Sigmoid colon (tissue), 7 donors: ENCODE data around the gene DCLRE1C. TPM values are rescaled to one million over a fixed set of nuclear protein-coding genes. Genes with fewer than 3 reads are reported as not detected.

Experiments
- DNase-seq: peaks from one replicate; pipeline ENCODE4 v3.0.0-alpha.2; 2019
- H3K27ac ChIP-seq, 4 donors: fragments of 200-600 bp; sonication (generic); one replicate each; pipeline ENCODE4 v1.5.1; 2016 to 2019; ENCODE audit warnings: mild to moderate bottlenecking in 1 of 4
- H3K27me3 ChIP-seq, 3 donors: fragments of 200-600 bp; sonication (generic); one replicate each; pipeline ENCODE4 v1.5.1; 2019; ENCODE audit warnings: mild to moderate bottlenecking in 1 of 3
- H3K36me3 ChIP-seq, 4 donors: fragments of 200-600 bp; sonication (generic); one replicate each; pipeline ENCODE4 v1.5.1; 2016 to 2019
- H3K4me1 ChIP-seq, 4 donors: fragments of 200-600 bp; sonication (generic); one replicate each; pipeline ENCODE4 v1.5.1; 2017 to 2019
- H3K4me3 ChIP-seq, 4 donors: fragments of 200-600 bp; sonication (generic); one replicate each; pipeline ENCODE4 v1.5.1; 2017 to 2019; ENCODE audit warnings: mild to moderate bottlenecking in 2 of 4, moderate library complexity in 1 of 4
- H3K9me3 ChIP-seq, 4 donors: fragments of 200-600 bp in 3 of 4; sonication (generic) in 3 of 4; one replicate each; pipeline versions ENCODE4 v1.5.1 to v1.6.1; 2013 to 2019
- CTCF ChIP-seq, 4 experiments: fragments of 450-650 bp in 3 of 4; fragments of 200-600 bp in 1 of 4; IDR thresholded peaks; one replicate each; pipeline ENCODE4 v1.5.1; 2016 to 2019; ENCODE audit warnings: antibody characterized with exemption in 4 of 4, mild to moderate bottlenecking in 3 of 4, moderate library complexity in 2 of 4
- EP300 ChIP-seq, 4 donors: sonication (generic); formaldehyde crosslinking; IDR thresholded peaks; one replicate each; pipeline ENCODE4 v1.6.1; 2017; ENCODE audit warnings: antibody characterized with exemption in 4 of 4
- POLR2A ChIP-seq, 2 donors: fragments of 450-650 bp; IDR thresholded peaks; one replicate each; pipeline ENCODE4 v1.6.1; 2016; ENCODE audit warnings: antibody characterized with exemption in 2 of 2, mild to moderate bottlenecking in 2 of 2, moderate library complexity in 2 of 2
- POLR2AphosphoS5 ChIP-seq, 4 donors: sonication (generic); formaldehyde crosslinking; IDR thresholded peaks; one replicate each; pipeline ENCODE4 v1.6.1; 2017; ENCODE audit warnings: antibody characterized with exemption in 4 of 4
- WGBS, 2 donors: extraction: QIAGEN DNeasy Blood & Tissue Kit; methylation state at CpG; one replicate each; pipeline ENCODE4 v1.1.7; 2013; 5-methylcytosine and 5-hydroxymethylcytosine counted together
- intact Hi-C: fragments of 100-400 bp; cut with DNase I; formaldehyde crosslinking; loops from one replicate; pipeline ENCODE4 v1.15.1; 2023
- polyA plus RNA-seq, 3 donors: library from polyadenylated mRNA; stranded (reverse); fragments of 200-250 nt; gene quantifications; one replicate each; pipeline ENCODE4 v1.2.3, GENCODE V29; 2013
- total RNA-seq, 4 donors: library from RNA; depleted of rRNA; stranded (reverse); fragments of >200 nt; gene quantifications; one replicate each; pipeline ENCODE4 v1.1.0, GENCODE V29; 2016
- donor health status: healthy with polysubstance abuse.
- donor health status: Bipolar disorder and iron deficiency.
- donor health status: healthy.

Gene DCLRE1C
- total and polyA plus RNA-seq, 7 donors, result 5.4 to 17.5 (median 9.9) TPM

- Histone ChIP-seq H3K4me1 (peaks cover 0 to 32% (median 17%) of the 10 kb centered on the region in 4 donors), H3K27ac (no peak overlapping the region), H3K9me3 (no peaks in the 10 kb centered on the region), H3K4me3 (no peak overlapping the region), H3K27me3 (no peaks in the 10 kb centered on the region), H3K36me3 (no peaks in the 10 kb centered on the region)
- TF ChIP-seq POLR2A (IDR thresholded peaks at IDR 0.05) (no peak), EP300 (IDR thresholded peaks at IDR 0.05) (no peak), POLR2AphosphoS5 (IDR thresholded peaks at IDR 0.05) (no peak), CTCF (IDR thresholded peaks at IDR 0.05) (no peak)
- intact Hi-C loops, result no loop called here
- WGBS, 2 donors, result 61 to 70% methylated on average over 7 of the region's 7 CpGs
- DNase-seq, result no peak
Measured at GRCh38 chr10:14880229-14880628, 73.7 kb downstream of the DCLRE1C start.

GRCh38 chr10:14879928-14880193 lies 74.0 kb downstream of the DCLRE1C start:
- TF ChIP-seq CTCF (IDR thresholded peaks at IDR 0.05) (no peak), POLR2AphosphoS5 (IDR thresholded peaks at IDR 0.05) (no peak), POLR2A (IDR thresholded peaks at IDR 0.05) (no peak), EP300 (IDR thresholded peaks at IDR 0.05) (no peak)
- WGBS, 2 donors, result 0 to 3% methylated on average over 5 of the region's 5 CpGs
- H3K27ac ChIP-seq, result no peak overlapping the region
- no peaks in the 10 kb centered on the region for H3K27me3 ChIP-seq
- no peaks in the 10 kb centered on the region for H3K36me3 ChIP-seq
- no peaks in the 10 kb centered on the region for H3K9me3 ChIP-seq
- intact Hi-C loops, result loop anchor here (2.0 to 5.0 kb wide), 5 partner anchors 41 to 1533 kb away; partner anchors contain the start of genes CDNF, HSPA14, MSANTD7 and NMT2
- no peak for DNase-seq
- H3K4me1 ChIP-seq, result peaks cover 0 to 32% (median 17%) of the 10 kb centered on the region in 4 donors
- H3K4me3 ChIP-seq, result peak overlapping the region in 3 of 4 donors; percentile 68 to 99 (median 97)

- intact Hi-C loops, result loop anchor here (2.0 to 5.0 kb wide), 5 partner anchors 41 to 1532 kb away; partner anchors contain the start of genes CDNF, HSPA14, MSANTD7 and NMT2
- H3K4me1 ChIP-seq, result peaks cover 0 to 32% (median 17%) of the 10 kb centered on the region in 4 donors
- H3K27me3 ChIP-seq, result no peaks in the 10 kb centered on the region
- DNase-seq, result no peak
- TF ChIP-seq EP300 (IDR thresholded peaks at IDR 0.05) (no peak), CTCF (IDR thresholded peaks at IDR 0.05) (no peak), POLR2AphosphoS5 (IDR thresholded peaks at IDR 0.05) (no peak), POLR2A (IDR thresholded peaks at IDR 0.05) (no peak)
- H3K4me3 ChIP-seq, result peak overlapping the region; percentile 58 to 99 (median 82)
- peak overlapping the region; percentile 94 to 95 (median 94) for H3K27ac ChIP-seq
- H3K36me3 ChIP-seq, result no peaks in the 10 kb centered on the region
- no peaks in the 10 kb centered on the region for H3K9me3 ChIP-seq
- WGBS, 2 donors, result 0 to 1% methylated on average over 60 of the region's 60 CpGs
Measured at GRCh38 chr10:14879124-14879927, 74.6 kb downstream of the DCLRE1C start.

GRCh38 chr10:14878266-14879123 lies 75.4 kb downstream of the DCLRE1C start, which contains the start of gene SUV39H2:
TSS of gene SUV39H2 (plus strand) at chr10:14878866. CDS start at chr10:14878889, 23 bp downstream.
- Histone ChIP-seq H3K27ac (peak within 1 kb of the TSS; percentile 94 to 95 (median 94)), H3K4me3 (peak within 1 kb of the TSS; percentile 58 to 99 (median 82)), H3K27me3 (no peaks in the 10 kb centered on the region), H3K4me1 (peaks cover 0 to 32% (median 17%) of the 10 kb centered on the region in 4 donors), H3K9me3 (no peaks in the 10 kb centered on the region), H3K36me3 (no peaks in the 10 kb centered on the region)
- WGBS, 2 donors, result 0% methylated on average over 102 of the region's 102 CpGs
- intact Hi-C loops, result loop anchor here (1.0 to 5.0 kb wide), 6 partner anchors 40 to 1531 kb away; partner anchors contain the start of genes CDNF, DCLRE1C, HSPA14 and MSANTD7
- peak; percentile 98 for DNase-seq
- TF ChIP-seq POLR2A (IDR thresholded peaks at IDR 0.05) (peak; percentile 40 to 45), POLR2AphosphoS5 (IDR thresholded peaks at IDR 0.05) (peak; percentile 80 to 91 (median 88)), CTCF (IDR thresholded peaks at IDR 0.05) (no peak), EP300 (IDR thresholded peaks at IDR 0.05) (no peak)
